Suppressor macrophage (primary cell): ENCODE measurements around the gene SIX2.
A peak's percentile ranks its signal among the peaks of the same experiment; 100 is the strongest.

Experiments used
- DNase-seq, 4 experiments: peaks; one replicate each; pipeline ENCODE4 v3.0.0-alpha.2; 2020 to 2022

SIX2 gene

GRCh38 chr2:45018023-45018422 lies 8.8 kb upstream of the SIX2 start:
- no peak for DNase-seq

DNA sequence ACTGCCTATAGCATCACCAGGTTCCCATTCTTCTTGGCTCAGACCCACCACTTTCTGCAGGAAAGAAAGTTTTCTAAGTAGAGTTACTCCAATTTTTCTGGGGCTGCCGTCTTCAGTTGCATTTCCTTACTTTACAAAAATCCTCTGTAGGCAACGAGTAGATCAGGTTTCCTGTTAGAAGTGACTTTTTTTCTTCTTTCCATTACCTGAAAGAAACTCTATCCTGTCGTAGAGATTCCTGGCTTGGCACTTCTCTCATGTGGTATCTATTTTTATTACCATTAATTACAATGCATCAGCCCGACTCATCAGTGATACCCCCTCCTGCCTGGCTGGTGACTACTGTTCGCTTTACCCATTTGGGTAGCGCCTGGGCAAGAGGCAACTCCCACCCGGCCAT lies 5.6 kb upstream of the SIX2 start:
- DNase-seq, result no peak

DNA sequence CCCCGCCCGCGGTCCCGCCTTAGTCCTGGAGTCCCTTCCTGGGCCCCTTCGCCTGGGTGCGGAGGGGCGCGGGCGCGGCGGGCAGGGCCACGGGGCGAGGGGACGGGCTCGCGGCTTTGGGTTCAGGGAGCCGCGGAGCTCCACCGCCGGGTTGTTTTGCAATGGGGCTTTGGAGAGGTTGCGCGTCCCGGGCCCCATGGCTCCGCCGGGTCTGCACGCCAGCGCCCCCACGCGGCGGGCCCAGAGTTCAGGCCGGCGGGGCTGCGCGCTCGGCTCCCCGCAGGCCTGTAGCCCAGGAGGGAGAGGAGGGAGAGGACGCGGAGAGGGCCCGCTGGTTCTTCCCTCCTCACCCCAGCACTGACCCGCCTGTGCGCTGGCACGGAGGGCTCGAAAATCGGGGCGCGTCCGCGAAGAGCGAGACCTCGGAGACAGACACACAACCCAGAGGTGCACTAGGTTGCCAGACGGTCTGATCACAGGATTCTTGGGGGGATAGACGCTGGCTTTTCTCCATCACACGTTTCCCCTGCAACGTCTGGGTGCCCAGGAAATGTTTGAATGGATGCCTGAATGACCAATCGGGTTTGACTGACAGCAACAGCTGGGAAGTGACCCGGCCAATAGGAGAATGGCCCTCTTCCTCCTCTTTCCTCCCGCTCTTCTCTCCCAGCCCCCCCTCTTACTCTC lies 4.9 kb upstream of the SIX2 start:
- peak; percentile 39 to 72 (median 54) for DNase-seq

GRCh38 chr2:45013229-45014015 lies 4.2 kb upstream of the SIX2 start:
- peak in 1 of 4 experiments; percentile 17 for DNase-seq

- no peak for DNase-seq
These were observed 3.5 kb upstream of the SIX2 start for GRCh38 chr2:45012733-45013132.

DNA sequence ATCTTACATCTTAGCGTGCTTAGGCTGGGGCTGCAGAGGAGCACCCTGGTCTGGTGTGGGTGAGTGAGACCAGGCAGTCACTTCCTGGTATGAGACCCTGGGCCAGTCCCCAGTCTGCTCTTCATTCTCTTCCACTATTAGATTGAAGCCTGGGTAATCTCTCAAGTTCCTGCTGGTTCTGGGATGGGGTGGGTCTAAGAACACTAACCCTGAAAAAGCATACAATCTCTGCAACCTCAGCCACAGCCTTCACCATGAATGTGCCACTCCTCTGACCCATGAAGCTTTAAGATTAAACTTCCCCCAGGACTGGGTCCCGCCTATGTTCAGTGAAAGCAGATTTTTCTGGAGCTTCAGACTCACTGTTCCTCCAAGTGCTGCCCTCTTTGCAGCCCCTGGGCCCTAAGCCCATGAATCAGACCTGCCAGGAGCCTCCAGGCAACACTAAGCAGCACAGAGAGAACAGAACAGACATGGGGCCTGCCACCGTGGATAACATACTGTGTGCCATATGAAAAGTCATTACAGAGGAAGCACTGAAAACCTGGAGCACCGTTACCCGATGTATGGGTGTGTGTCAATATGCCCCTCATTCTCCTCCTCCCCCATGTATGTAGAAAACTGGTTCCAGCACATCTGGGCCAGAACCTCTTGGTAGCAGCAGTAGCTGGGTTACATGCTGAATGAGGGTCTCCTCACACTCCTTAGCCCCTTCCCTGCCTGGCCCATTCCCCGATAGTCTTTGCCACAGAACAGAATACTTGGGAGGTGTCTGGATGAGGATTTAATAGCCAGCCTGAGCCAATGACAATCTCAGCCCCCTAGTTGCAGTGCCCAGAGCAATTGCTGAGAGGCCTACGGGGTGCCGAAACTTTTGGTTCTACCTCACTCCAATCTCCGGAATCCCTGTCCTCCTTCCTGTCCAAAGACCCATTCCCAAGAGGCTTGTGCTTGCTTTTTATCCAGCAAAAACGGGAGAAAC lies 2.7 kb upstream of the SIX2 start:
- no peak for DNase-seq

- DNase-seq, result peak in 1 of 4 experiments; percentile 8
These were observed 1.9 kb upstream of the SIX2 start for GRCh38 chr2:45011121-45011520.

GRCh38 chr2:45010702-45011012 lies 1.4 kb upstream of the SIX2 start:
- no peak for DNase-seq

- peak in 3 of 4 experiments; percentile 16 to 29 (median 29) for DNase-seq
These were observed 863 bp upstream of the SIX2 start for GRCh38 chr2:45009928-45010701.

GRCh38 chr2:45008296-45009129 lies 739 bp downstream of the SIX2 start:
- peak; percentile 32 to 55 (median 47) for DNase-seq

DNA sequence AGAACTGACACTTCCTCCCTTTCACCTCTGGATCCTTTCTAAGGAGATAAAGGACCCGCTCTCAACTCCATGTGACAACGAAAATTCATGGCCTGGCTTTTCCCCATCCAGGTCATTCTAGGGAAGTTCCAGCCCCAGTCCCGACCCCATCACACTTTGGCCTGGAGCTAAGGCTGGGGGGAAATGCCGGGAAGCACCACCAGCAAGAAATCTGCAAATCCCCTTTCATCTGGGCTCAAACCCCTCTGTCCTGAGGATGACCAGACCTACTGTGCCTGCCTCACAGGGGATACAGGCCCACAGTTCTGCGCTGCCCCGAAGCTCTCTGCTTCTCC lies 1.3 kb downstream of the SIX2 start:
- no peak for DNase-seq

- DNase-seq, result no peak
These were observed 2.3 kb downstream of the SIX2 start for GRCh38 chr2:45006942-45007287.

- DNase-seq, result peak in 1 of 4 experiments; percentile 13
These were observed 3.0 kb downstream of the SIX2 start for GRCh38 chr2:45006041-45006941.

GRCh38 chr2:45005261-45006002 lies 3.8 kb downstream of the SIX2 start:
- no peak for DNase-seq

DNA sequence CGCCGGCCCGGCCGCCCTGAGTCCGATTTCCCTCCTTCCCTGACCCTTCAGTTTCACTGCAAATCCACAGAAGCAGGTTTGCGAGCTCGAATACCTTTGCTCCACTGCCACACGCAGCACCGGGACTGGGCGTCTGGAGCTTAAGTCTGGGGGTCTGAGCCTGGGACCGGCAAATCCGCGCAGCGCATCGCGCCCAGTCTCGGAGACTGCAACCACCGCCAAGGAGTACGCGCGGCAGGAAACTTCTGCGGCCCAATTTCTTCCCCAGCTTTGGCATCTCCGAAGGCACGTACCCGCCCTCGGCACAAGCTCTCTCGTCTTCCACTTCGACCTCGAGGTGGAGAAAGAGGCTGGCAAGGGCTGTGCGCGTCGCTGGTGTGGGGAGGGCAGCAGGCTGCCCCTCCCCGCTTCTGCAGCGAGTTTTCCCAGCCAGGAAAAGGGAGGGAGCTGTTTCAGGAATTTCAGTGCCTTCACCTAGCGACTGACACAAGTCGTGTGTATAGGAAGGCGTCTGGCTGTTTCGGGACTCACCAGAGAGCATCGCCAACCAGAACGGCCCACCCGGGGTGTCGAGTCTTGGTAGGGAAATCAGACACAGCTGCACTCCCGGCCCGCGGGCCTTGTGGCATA lies 4.6 kb downstream of the SIX2 start:
- peak in 1 of 4 experiments; percentile 10 for DNase-seq

- peak in 1 of 4 experiments; percentile 5 for DNase-seq
These were observed 5.4 kb downstream of the SIX2 start for GRCh38 chr2:45003579-45004551.

GRCh38 chr2:45002686-45003085 lies 6.6 kb downstream of the SIX2 start:
- DNase-seq, result no peak

- DNase-seq, result no peak
These were observed 7.3 kb downstream of the SIX2 start for GRCh38 chr2:45001869-45002385.
